Heart left ventricle (tissue), 13 donors: Measurements from ENCODE around the gene GAD2.

ENCODE experiments used
- CTCF ChIP-seq, 12 donors: fragments of 200-600 bp; sonication (generic) in 4 of 12; IDR thresholded peaks; one replicate each; pipeline versions ENCODE4 v1.5.0 to v1.8.0; 2018 to 2022; ENCODE audit warnings: antibody characterized with exemption in 12 of 12, mild to moderate bottlenecking in 5 of 12
- POLR2A ChIP-seq, 2 donors: fragments of 450-650 bp; IDR thresholded peaks; one replicate each; pipeline ENCODE4 v1.6.1; 2017; ENCODE audit warnings: antibody characterized with exemption in 2 of 2, mild to moderate bottlenecking in 2 of 2, moderate library complexity in 2 of 2
- donor health status: ischemic (EF 13 %, LVEDD 7.1; RV severe dilation, severe dysfunction).
- donor health status: DM: no; HTN: yes; CAD: no.
- donor health status: DM: no; HTN: no; CAD: no.
- donor health status: ischemic (EF 25% LVEDD 6.9; RV normal size, moderate dysfunction).
- donor health status: ischemic (EF 25% LVEDD 5.7; RV mildly dilated, moderate dysfunction).
- donor health status: ischemic (EF 35%, LVEDD 5.7; RV mildly dilated, moderate dysfunction).
- donor health status: nonischemic (EF 11% LVEDD 7.7; RV severe dilation, severe dysfunction).
- donor health status: DM: yes; HTN: yes; CAD: no.
- donor health status: PGD.
- donor health status: ischemic (EF 29% LVEDD 5.4; RV normal size, mild dysfunction).
- donor health status: nonischemic (EF 23%, LVEDD 6.1; RV moderate dilation, normal function).

DNA sequence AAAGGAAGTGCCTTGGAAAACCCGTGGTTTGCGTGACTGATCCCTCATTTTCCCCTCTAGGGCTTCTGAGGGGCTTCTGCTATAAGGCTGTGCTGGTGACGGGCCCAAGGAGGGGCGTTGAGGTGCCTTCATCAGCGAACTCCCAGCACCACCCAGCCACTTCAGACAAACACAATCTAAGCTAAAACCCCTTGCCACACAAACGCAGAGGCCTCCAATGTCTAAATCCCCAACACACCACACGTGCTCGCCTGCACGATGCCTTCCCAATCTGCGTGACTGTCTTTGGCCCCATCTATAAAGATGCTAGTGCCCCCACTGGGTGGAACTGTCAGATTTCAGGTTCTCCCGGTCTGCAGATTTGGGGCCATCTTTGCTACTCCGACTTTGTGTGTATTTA is 4.1 kb upstream of the GAD2 start:
- no peak for TF ChIP-seq CTCF (IDR thresholded peaks at IDR 0.05)
- no peak for TF ChIP-seq POLR2A (IDR thresholded peaks at IDR 0.05)
